ENCODE measurements around the gene SMAD2.

GRCh38 chr18:47930199-47930930 lies at the start of gene SMAD2:
- TF ChIP-seq EZH2 (IDR thresholded peaks at IDR 0.05; ENCODE audit: borderline replicate concordance, low read length) (no peak), CTCF (IDR thresholded peaks at IDR 0.05; ENCODE audit: low read length) (no peak)
